NB4 (cell line): ENCODE results near the gene TPBGL.
A peak's percentile ranks its signal among the peaks of the same experiment; 100 is the strongest.
"Not testable (repeated sequence)": the region's sequence is repeated elsewhere in the genome, so short reads cannot be mapped to it uniquely, and the experiment has no call there.

Experiments
- DNase-seq: peaks from one replicate; pipeline ENCODE4 v3.0.0; 2010; ENCODE audit warnings: low read depth
- H3K4me3 ChIP-seq: one replicate; pipeline ENCODE4 v1.5.1; 2011; ENCODE audit warnings: mild to moderate bottlenecking, low read depth, low read length, moderate library complexity
- CTCF ChIP-seq: IDR thresholded peaks from one replicate; pipeline ENCODE4 v1.5.1; 2012; ENCODE audit warnings: low read depth, low read length
- MAX ChIP-seq: IDR thresholded peaks from 2 replicates; pipeline ENCODE4 v1.6.1; 2011; ENCODE audit warnings: low read depth, low read length
- MYC ChIP-seq: IDR thresholded peaks from 2 replicates; pipeline ENCODE4 v1.6.1; 2011; ENCODE audit warnings: low read depth, low read length
- POLR2A ChIP-seq: IDR thresholded peaks from 2 replicates; pipeline ENCODE4 v1.6.1; 2011; ENCODE audit warnings: mild to moderate bottlenecking; ENCODE audit not compliant: insufficient read length; ENCODE audit errors: extremely low read depth

The TPBGL gene

GRCh38 chr11:75270896-75271418 lies 30.4 kb downstream of the TPBGL start:
- no peak for TF ChIP-seq POLR2A
- TF ChIP-seq MYC, result no peak
- TF ChIP-seq MAX, result no peak
- TF ChIP-seq CTCF, result peak; percentile 56
- DNase-seq, result peak; percentile 48
- H3K4me3 ChIP-seq, result no peak overlapping the region

- no peak for DNase-seq
- H3K4me3 ChIP-seq, result no peak overlapping the region
- TF ChIP-seq POLR2A (no peak), CTCF (no peak), MYC (no peak), MAX (no peak)
Observed at GRCh38 chr11:75271730-75272129, 31.2 kb downstream of the TPBGL start.

GRCh38 chr11:75272391-75272790 lies 31.8 kb downstream of the TPBGL start:
- no peak overlapping the region for H3K4me3 ChIP-seq
- no peak for DNase-seq
- TF ChIP-seq MYC (no peak), MAX (no peak), POLR2A (no peak), CTCF (no peak)

GRCh38 chr11:75272821-75273301 lies 32.3 kb downstream of the TPBGL start:
- no peak for DNase-seq
- TF ChIP-seq CTCF, result no peak
- TF ChIP-seq MYC, result no peak
- no peak for TF ChIP-seq MAX
- TF ChIP-seq POLR2A, result no peak
- no peak overlapping the region for H3K4me3 ChIP-seq

GRCh38 chr11:75273411-75274391 lies 33.1 kb downstream of the TPBGL start:
- no peak for TF ChIP-seq POLR2A
- TF ChIP-seq CTCF, result no peak
- no peak for TF ChIP-seq MYC
- no peak for TF ChIP-seq MAX
- no peak overlapping the region for H3K4me3 ChIP-seq
- no peak for DNase-seq

GRCh38 chr11:75274716-75275115 lies 34.1 kb downstream of the TPBGL start:
- H3K4me3 ChIP-seq, DNase-seq: not testable (repeated sequence)
